IPS DF 6.9 (cell line): ENCODE data around the gene SLC9A1.
"Not testable (repeated sequence)": the region's sequence is repeated elsewhere in the genome, so short reads cannot be mapped to it uniquely, and the experiment has no call there.

Source experiments
- DNase-seq: peaks from one replicate; pipeline ENCODE4 v3.0.0-alpha.2; 2013; ENCODE audit warnings: low read depth, low spot score
- H3K27ac ChIP-seq: one replicate; pipeline ENCODE4 v1.5.1; 2013; ENCODE audit warnings: low read length, control low read depth
- H3K27me3 ChIP-seq: 2 replicates; pipeline ENCODE4 v1.6.1; 2013; ENCODE audit warnings: mild to moderate bottlenecking, low read length; ENCODE audit not compliant: control insufficient read depth, insufficient read depth
- H3K36me3 ChIP-seq: 2 replicates; pipeline ENCODE4 v1.6.1; 2013; ENCODE audit warnings: low read length; ENCODE audit not compliant: control insufficient read depth, insufficient read depth
- H3K4me1 ChIP-seq: 2 replicates; pipeline ENCODE4 v1.6.1; 2013; ENCODE audit warnings: low read length; ENCODE audit not compliant: control insufficient read depth, insufficient read depth
- H3K4me3 ChIP-seq: 2 replicates; pipeline ENCODE4 v1.5.1; 2013; ENCODE audit warnings: mild to moderate bottlenecking, low read length
- H3K9me3 ChIP-seq: 2 replicates; pipeline ENCODE4 v1.6.1; 2013; ENCODE audit warnings: low read length, inconsistent platforms; ENCODE audit not compliant: control insufficient read depth, insufficient read depth
- WGBS: extraction: QIAGEN DNeasy Blood & Tissue Kit; methylation state at CpG from one replicate; pipeline ENCODE4 v1.1.7; 2013; ENCODE audit warnings: mixed read lengths, missing lambda C conversion rate; ENCODE audit not compliant: insufficient read length, insufficient coverage; 5-methylcytosine and 5-hydroxymethylcytosine counted together

SLC9A1 gene

DNA sequence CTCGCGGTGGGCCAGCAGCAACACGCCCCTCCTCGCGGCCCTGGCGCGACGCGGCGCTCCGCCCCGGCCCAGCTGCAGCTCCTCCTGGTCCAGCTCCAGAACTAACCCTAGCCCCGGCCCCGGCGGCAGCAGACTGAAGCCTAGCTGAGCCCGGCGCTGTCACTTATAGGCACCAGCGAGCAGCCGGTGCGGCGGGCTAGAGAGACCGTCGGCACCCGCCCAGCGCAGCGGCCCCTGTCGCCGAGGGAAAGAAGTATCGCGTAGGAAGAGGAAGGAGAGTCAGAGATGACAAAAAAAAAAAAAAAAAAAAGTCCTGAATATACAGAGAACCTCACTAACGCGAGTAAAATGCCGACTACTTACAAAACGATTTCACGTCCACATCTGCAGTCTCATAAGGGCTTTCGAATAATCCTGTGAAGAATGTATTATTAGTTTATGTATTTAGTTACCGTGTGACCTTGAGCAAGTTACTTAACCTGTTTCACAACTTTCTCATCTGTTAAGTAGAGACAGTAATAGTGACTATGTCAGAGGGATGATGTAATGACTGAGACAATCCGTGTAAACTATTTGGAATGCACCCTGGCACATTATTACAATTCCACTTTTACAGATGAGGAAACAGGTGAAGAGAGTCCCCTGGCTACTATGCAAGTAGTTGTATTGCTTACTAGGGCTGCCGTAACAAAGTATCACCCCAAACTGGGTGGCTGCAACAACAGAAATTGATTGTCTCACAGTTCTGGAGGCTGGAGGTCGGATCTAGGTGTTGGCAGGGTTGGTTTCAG, at the start of gene SLC9A1:
SLC9A1 (minus strand) TSS at position 135 of the 791 bp plus-strand sequence. CDS start 791 bp downstream, outside the sequence.
- DNase-seq = no peak
- WGBS = no CpG with 5 or more reads among the region's 40 CpGs
- H3K27ac ChIP-seq = no peak within 1 kb of the TSS

DNA sequence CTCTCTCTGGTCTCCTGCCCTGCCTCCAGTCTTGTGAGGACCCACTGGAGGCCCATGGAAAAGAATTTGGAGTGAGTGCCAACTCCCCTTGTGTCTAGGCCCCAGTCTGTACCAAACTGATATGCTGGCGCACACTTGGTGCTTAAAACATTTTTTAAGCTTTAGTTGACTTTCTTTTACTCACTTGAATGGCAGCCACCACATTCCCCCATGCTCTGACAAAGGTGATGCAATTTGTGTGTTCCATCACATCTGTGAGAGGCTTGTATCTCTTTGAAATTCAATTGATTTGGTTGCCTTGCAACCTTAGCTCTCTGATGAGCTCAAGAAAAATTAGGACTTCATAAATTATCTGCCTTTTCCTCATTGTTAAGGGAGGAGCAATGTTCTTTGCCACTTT, 49.0 kb upstream of the SLC9A1 start:
- H3K27ac ChIP-seq = no peak overlapping the region
- WGBS = no CpG with 5 or more reads among the region's 1 CpG
- no peak overlapping the region for H3K4me3 ChIP-seq
- no peak for DNase-seq
- H3K9me3 ChIP-seq = no peaks in the 10 kb centered on the region
- H3K4me1 ChIP-seq = no peaks in the 10 kb centered on the region
- no peaks in the 10 kb centered on the region for H3K36me3 ChIP-seq
- no peaks in the 10 kb centered on the region for H3K27me3 ChIP-seq

More for the DNA sequence above, at the start of gene SLC9A1:
- H3K4me1 ChIP-seq = peaks cover 7% of the 10 kb centered on the region
- no peaks in the 10 kb centered on the region for H3K27me3 ChIP-seq
- H3K36me3 ChIP-seq = no peaks in the 10 kb centered on the region
- peak within 1 kb of the TSS; percentile 66; the same call in 1 of the 2 replicates for H3K4me3 ChIP-seq
- H3K9me3 ChIP-seq = no peaks in the 10 kb centered on the region

DNA sequence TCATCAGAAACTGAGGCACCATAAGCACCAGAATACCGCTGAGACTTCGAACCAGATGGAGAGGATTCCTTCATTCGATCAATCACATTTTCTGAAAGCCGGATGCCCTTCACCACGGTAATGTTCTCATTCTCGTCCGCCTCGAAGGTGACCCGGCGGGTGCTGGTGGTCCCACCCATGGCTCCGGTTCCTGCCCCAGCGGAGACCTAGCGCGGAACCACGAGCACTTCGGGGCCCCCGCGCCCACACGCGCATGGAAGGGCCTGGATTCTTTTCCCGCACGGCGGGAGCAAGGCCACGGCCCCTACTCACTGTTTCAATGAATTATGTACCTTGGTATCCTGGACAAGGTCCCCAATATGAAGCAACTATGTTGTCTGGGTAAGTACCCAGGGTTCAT, 46.4 kb upstream of the SLC9A1 start:
- Histone ChIP-seq H3K27me3 (no peaks in the 10 kb centered on the region), H3K4me3 (no peak overlapping the region), H3K27ac (no peak overlapping the region), H3K4me1 (no peaks in the 10 kb centered on the region), H3K36me3 (no peaks in the 10 kb centered on the region), H3K9me3 (no peaks in the 10 kb centered on the region)
- no peak for DNase-seq
- WGBS = no CpG with 5 or more reads among the region's 24 CpGs

DNA sequence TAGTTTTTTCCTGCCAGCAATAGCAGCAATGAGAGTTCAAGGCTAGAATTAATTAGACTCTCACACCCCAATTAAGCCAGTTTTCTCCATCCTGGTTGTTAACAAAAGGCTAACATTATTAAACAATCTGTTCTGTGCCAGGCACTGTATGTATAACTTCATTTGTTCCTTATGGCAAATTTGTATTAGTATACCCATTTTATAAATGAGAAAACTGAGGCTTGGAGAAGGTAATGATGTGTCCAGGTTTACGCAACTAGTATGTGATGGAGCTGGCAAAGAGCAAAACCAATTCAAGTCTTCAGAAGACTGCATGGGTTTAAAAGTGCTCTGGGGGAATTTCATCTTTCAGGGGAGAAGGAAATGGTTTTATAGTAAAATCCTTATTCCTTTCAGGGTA, 38.3 kb upstream of the SLC9A1 start:
- no CpG with 5 or more reads among the region's 1 CpG for WGBS
- Histone ChIP-seq H3K36me3 (no peaks in the 10 kb centered on the region), H3K4me1 (no peaks in the 10 kb centered on the region), H3K27me3 (no peaks in the 10 kb centered on the region), H3K9me3 (no peaks in the 10 kb centered on the region), H3K27ac (no peak overlapping the region), H3K4me3 (no peak overlapping the region)
- DNase-seq = no peak

DNA sequence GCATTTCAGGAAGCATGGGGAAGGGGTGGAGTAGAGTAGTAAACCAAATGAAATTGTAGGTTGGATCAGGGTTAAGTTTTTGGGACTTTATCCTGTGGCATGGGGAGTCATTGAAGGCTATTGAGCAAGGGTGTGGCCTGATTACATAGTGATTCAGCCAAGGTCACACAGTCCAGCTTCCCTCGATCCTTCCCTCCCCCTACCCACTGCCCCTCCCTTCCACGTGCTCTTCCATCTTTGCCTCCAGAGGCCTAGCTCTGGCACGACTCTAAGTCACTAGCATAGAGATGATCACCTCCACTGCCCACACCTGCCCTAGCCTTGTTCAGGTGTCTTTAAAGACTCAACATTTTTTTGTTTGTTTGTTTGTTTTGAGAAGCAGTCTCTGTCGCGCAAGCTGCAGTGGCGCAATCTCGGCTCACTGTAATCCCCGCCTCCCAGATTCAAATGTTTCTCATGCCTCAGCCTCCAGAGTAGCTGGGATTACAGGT, 37.2 kb upstream of the SLC9A1 start:
- no peaks in the 10 kb centered on the region for H3K27me3 ChIP-seq
- H3K36me3 ChIP-seq = no peaks in the 10 kb centered on the region
- H3K9me3 ChIP-seq = no peaks in the 10 kb centered on the region
- no peak overlapping the region for H3K27ac ChIP-seq
- WGBS = no CpG with 5 or more reads among the region's 8 CpGs
- H3K4me3 ChIP-seq = no peak overlapping the region
- DNase-seq = no peak
- no peaks in the 10 kb centered on the region for H3K4me1 ChIP-seq

DNA sequence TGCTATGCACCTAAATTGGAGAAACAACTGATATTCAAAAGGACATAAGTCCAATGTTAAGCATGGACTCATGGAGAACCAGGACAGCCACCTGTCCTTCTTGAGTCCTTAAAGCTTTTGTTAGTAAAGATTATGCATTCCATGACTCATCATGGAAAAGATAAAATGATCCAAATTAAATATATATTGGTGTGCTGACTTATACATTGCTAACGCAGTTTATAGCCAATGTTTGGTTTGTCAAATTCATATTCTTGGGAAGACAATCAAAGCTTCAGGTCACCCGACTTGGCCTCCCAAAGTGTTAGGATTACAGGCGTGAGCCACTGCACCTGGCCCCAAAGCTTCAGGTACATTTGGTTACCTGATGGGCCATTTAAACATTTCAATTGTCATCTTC, 29.7 kb upstream of the SLC9A1 start:
- whole genome bisulfite sequencing = no CpG with 5 or more reads among the region's 3 CpGs
- not testable (repeated sequence) for H3K27me3 ChIP-seq, H3K4me1 ChIP-seq, H3K9me3 ChIP-seq, H3K36me3 ChIP-seq, DNase-seq, H3K27ac ChIP-seq, H3K4me3 ChIP-seq

DNA sequence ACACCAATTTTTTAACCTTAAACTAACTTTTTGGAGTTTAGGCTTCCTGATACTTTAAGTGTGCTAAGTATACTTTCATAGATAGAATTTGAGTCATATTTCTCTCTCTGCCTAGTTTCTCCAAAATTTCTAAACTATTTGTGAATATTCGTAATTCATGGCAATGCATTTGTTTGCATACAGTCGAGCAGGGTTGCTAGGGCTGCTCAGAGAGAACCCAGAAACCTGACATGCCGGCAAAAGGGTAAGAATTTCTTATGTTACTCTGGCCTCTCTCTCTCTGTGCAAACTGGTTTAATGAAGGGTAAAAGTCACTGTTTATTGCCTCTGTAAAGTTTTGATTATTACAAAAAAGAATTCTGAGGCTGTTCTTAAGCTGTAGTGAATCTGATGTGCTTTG, 25.1 kb upstream of the SLC9A1 start:
- no peaks in the 10 kb centered on the region for H3K27me3 ChIP-seq
- H3K27ac ChIP-seq = no peak overlapping the region
- H3K9me3 ChIP-seq = no peaks in the 10 kb centered on the region; the same call in 1 of the 2 replicates
- H3K4me1 ChIP-seq = no peaks in the 10 kb centered on the region
- no peaks in the 10 kb centered on the region for H3K36me3 ChIP-seq
- H3K4me3 ChIP-seq = no peak overlapping the region
- WGBS = no CpG with 5 or more reads among the region's 3 CpGs
- DNase-seq = no peak

DNA sequence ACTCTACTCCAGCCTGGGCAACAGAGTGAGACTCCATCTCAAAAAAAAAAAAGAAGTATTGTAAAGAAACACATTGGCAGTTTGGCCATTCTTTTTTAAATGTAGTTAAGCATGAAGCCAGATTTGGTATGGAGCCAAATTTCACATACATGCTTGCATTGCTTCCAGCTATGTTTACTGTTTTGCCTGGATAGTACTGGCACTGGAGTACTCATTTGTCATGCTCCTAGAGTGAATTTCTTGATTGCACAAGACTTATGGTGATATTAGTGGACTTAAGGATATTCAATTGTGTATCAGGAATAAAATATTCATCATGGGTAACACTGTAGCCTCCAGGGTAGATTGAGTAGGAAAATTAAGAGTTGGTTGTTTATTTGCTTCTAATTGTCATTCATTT, 24.5 kb upstream of the SLC9A1 start:
- Histone ChIP-seq H3K9me3 (no peaks in the 10 kb centered on the region; the same call in 1 of the 2 replicates), H3K36me3 (no peaks in the 10 kb centered on the region), H3K4me3 (no peak overlapping the region), H3K4me1 (no peaks in the 10 kb centered on the region), H3K27ac (no peak overlapping the region), H3K27me3 (no peaks in the 10 kb centered on the region)
- DNase-seq = no peak

DNA sequence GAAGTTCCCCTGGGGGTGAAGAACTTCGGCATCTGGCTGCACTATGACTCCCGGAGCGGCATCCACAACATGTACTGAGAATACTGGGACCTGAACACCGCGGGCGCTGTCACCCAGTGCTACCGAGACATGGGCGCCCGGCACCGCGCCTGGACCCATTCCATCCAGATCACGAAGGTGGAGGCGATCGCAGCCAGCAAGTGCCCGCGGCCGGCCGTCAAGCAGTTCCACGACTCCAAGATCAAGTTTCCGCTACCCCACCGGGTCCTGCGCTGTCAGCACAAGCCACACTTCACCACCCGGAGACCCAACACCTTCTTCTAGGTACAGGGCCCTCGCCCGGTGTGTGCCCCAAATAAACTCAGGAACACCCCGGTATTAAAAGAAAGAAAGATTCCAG, 22.0 kb upstream of the SLC9A1 start:
- H3K4me3 ChIP-seq = no peak overlapping the region
- H3K9me3 ChIP-seq = no peaks in the 10 kb centered on the region; the same call in 1 of the 2 replicates
- H3K27ac ChIP-seq = no peak overlapping the region
- WGBS = no CpG with 5 or more reads among the region's 26 CpGs
- no peaks in the 10 kb centered on the region for H3K4me1 ChIP-seq
- no peaks in the 10 kb centered on the region for H3K27me3 ChIP-seq
- no peaks in the 10 kb centered on the region for H3K36me3 ChIP-seq
- DNase-seq = no peak

DNA sequence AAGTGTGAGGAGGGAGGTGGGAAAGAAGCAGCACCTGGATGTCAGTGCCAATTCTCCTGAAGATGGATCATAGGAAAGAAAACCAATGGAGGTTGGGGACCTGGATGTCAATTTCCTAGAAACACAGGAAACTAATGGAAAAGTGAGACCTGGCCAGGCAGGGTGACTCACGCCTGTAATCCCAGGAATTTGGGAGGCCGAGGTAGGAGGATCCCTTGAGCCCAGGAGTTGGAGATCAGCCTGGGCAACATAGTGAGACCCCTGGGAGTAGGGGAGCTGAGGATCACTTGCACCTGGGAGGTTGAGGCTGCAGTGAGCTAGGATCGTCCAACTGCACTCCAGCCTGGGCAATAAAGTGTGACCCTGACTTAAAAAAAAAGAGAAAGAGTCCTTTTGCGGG, 21.4 kb upstream of the SLC9A1 start:
- Histone ChIP-seq H3K4me3 (no peak overlapping the region), H3K27ac (no peak overlapping the region), H3K9me3 (no peaks in the 10 kb centered on the region; the same call in 1 of the 2 replicates), H3K4me1 (no peaks in the 10 kb centered on the region), H3K27me3 (no peaks in the 10 kb centered on the region), H3K36me3 (no peaks in the 10 kb centered on the region)
- no CpG with 5 or more reads among the region's 4 CpGs for WGBS
- DNase-seq = no peak

DNA sequence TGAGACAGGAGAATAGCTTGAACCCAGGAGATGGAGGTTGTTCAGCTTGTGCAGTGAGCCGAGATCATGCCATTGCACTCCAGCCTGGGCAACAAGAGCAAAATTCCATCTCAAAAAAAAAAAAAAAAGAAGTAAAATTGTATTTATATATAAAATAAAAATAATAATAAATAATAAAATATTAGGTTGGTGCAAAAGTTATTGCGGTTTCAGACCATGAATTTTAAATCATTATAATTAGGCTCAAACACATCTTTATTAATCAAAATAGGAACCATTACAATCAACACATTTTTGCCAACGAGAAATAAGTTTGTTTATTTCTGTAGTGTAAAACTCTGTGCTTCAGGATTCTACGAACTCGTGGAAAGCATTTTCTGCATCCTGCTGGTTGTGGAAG, 18.1 kb upstream of the SLC9A1 start:
- H3K9me3 ChIP-seq, H3K27ac ChIP-seq, H3K27me3 ChIP-seq, H3K36me3 ChIP-seq, DNase-seq, H3K4me1 ChIP-seq, H3K4me3 ChIP-seq: not testable (repeated sequence)
- WGBS = no CpG with 5 or more reads among the region's 5 CpGs
